HepG2 (cell line): ENCODE data around the gene TXNDC12. TPM values are rescaled to one million over a fixed set of nuclear protein-coding genes. Genes with fewer than 3 reads are reported as not detected.

Experiments used
- ARID4A ChIP-seq: sonication (generic); formaldehyde crosslinking; IDR thresholded peaks from 2 replicates; pipeline ENCODE4 v1.5.0; 2020; ENCODE audit warnings: mild to moderate bottlenecking, missing genetic modification reagents, borderline replicate concordance
- ATF6 ChIP-seq: sonication (generic); formaldehyde crosslinking; conservative IDR thresholded peaks from 2 replicates; pipeline ENCODE4 v1.4.0; 2020; ENCODE audit warnings: missing genetic modification reagents
- BRCA1 ChIP-seq: sonication (generic); formaldehyde crosslinking; IDR thresholded peaks from 2 replicates; pipeline ENCODE4 v1.4.0; 2020; ENCODE audit warnings: missing genetic modification reagents
- GATAD2A ChIP-seq: IDR thresholded peaks from 2 replicates; pipeline ENCODE4 v1.6.1; 2016
- MIXL1 ChIP-seq: IDR thresholded peaks from 2 replicates; pipeline ENCODE4 v1.6.1; 2016
- MTERF4 ChIP-seq: sonication (generic); formaldehyde crosslinking; IDR thresholded peaks from 2 replicates; pipeline ENCODE4 v1.8.0; 2023; ENCODE audit warnings: mild to moderate bottlenecking, missing genetic modification reagents
- NR2F6 ChIP-seq, 2 experiments: IDR thresholded peaks; 2 replicates each; pipeline ENCODE4 v1.6.1; 2016; ENCODE audit warnings: antibody characterized with exemption in 1 of 2, mild to moderate bottlenecking in 1 of 2
- RFX1 ChIP-seq: fragments of 450-650 bp; IDR thresholded peaks from 2 replicates; pipeline ENCODE4 v1.6.1; 2017
- RORA ChIP-seq: sonication (generic); formaldehyde crosslinking; IDR thresholded peaks from 2 replicates; pipeline ENCODE4 v1.5.0; 2020; ENCODE audit warnings: mild to moderate bottlenecking, missing genetic modification reagents, moderate library complexity
- SIX4 ChIP-seq: sonication (generic); formaldehyde crosslinking; IDR thresholded peaks from 2 replicates; pipeline ENCODE4 v1.4.0; 2020; ENCODE audit warnings: missing genetic modification reagents
- SP140L ChIP-seq: sonication (generic); formaldehyde crosslinking; IDR thresholded peaks from 2 replicates; pipeline ENCODE4 v1.4.0; 2020; ENCODE audit warnings: missing genetic modification reagents, borderline replicate concordance
- SYNCRIP ChIP-seq: fragments of 200-400 bp; formaldehyde crosslinking; IDR thresholded peaks from 2 replicates; pipeline ENCODE4 v1.6.1; 2018; ENCODE audit warnings: mild to moderate bottlenecking, low read depth, low read length; ENCODE audit not compliant: insufficient read depth
- ZFX ChIP-seq: sonication (generic); formaldehyde crosslinking; IDR thresholded peaks from 2 replicates; pipeline ENCODE4 v1.4.0; 2020; ENCODE audit warnings: mild to moderate bottlenecking, low read depth, missing genetic modification reagents, moderate library complexity
- ZNF138 ChIP-seq: sonication (generic); formaldehyde crosslinking; IDR thresholded peaks from 2 replicates; pipeline ENCODE4 v1.5.0; 2020; ENCODE audit warnings: mild to moderate bottlenecking, low read depth, missing genetic modification reagents
- ZNF572 ChIP-seq: sonication (generic); formaldehyde crosslinking; IDR thresholded peaks from 2 replicates; pipeline ENCODE4 v1.5.1; 2020; ENCODE audit warnings: mild to moderate bottlenecking, missing genetic modification reagents
- ZNF720 ChIP-seq: sonication (generic); formaldehyde crosslinking; IDR thresholded peaks from 2 replicates; pipeline ENCODE4 v1.4.0; 2020; ENCODE audit warnings: missing genetic modification reagents
- ZSCAN22 ChIP-seq: sonication (generic); formaldehyde crosslinking; IDR thresholded peaks from 2 replicates; pipeline ENCODE4 v1.4.0; 2020; ENCODE audit warnings: mild to moderate bottlenecking, missing genetic modification reagents
- ZSCAN9 ChIP-seq: IDR thresholded peaks from 2 replicates; pipeline ENCODE4 v1.6.1; 2016; ENCODE audit warnings: borderline replicate concordance
- polyA plus RNA-seq, 8 experiments: library from polyadenylated mRNA; depleted of rRNA in 3 of 8; stranded (reverse) in 7 of 8; unstranded in 1 of 8; fragments of >200 nt; fragmentation: Illumina TruSeq in 4 of 8; extraction: Trizol in 4 of 8; gene quantifications; 2 replicates each; pipeline versions ENCODE4 v1.2.1 to v1.2.3, GENCODE V29; 2011 to 2016; ENCODE audit warnings: low read depth in 4 of 8, missing spikeins in 1 of 8, mixed read lengths in 1 of 8; ENCODE audit not compliant: insufficient read depth in 1 of 8
- total RNA-seq, 5 experiments: library from RNA; depleted of rRNA; stranded (reverse); fragments of >200 nt; fragmentation: Illumina TruSeq; extraction: Trizol; gene quantifications; 2 replicates each; pipeline ENCODE4 v1.2.3, GENCODE V29; 2016; ENCODE audit warnings: low read depth in 1 of 5
- TF ChIP-seq, protein P1 (sequence below): sonication (generic); formaldehyde crosslinking; IDR thresholded peaks from 2 replicates; pipeline ENCODE4 v1.5.0; 2020; ENCODE audit warnings: mild to moderate bottlenecking, missing genetic modification reagents, moderate library complexity

TXNDC12 gene
- total and polyA plus RNA-seq, 2 of the 13 experiments (the other 11 are each of a cell fraction or from before 2014, with no cell fraction given): 65.6 to 67.2 TPM

DNA sequence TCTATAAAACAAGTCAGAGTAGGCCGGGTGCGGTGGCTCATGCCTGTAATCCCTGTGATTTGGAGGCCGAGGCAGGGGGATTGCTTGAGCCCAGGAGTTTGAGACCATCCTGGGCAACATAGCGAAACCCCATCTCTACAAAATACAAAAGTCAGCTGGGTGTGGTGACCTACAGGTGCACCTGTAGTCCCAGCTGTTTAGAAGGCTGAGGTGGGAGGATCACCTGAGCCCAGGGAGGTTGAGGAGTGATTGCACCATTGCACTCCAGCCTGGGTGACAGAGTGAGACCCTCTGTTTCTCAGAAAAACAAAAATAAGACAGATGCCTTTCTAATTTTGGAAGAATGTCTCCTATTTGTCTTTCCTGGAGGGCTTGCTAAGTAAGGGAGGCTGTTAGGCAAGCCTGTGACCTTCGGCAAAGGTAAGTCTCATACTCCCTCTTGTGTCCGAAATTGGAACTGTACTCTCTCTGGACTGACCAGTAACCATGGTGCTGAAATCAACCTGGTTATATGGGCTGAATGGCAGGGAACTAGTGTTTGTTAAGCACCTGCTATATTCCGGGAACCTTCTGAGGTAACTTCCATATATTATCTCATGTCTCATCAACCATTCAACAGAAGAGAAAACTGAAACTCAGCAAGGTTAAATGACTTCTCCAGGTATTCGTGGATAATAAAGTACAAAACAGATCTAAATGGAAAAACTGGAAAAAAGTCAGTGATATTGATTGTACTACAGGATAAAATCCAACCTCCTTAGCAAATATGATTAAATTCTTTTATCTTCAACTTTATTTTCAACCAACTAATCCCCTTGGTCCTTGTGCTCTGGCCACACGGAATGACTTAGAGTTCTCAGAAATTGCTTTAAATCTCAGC, 52.7 kb downstream of the TXNDC12 start (continued):
- TF ChIP-seq ATF6 (CRISPR knock-in tag) (no peak), ZNF572 (no peak), ZSCAN22 (no peak), ZFX (CRISPR knock-in tag) (no peak), ARID4A (CRISPR knock-in tag) (no peak), ZNF720 (CRISPR knock-in tag) (no peak), NR2F6 (IDR thresholded peaks at IDR 0.05) (no peak), NR2F6 (CRISPR knock-in tag; IDR thresholded peaks at IDR 0.05) (0 out of 2 replicates have a peak, but pooled peaks have one; percentile 53), BRCA1 (CRISPR knock-in tag) (no peak), ZSCAN9 (CRISPR knock-in tag) (0 out of 2 replicates have a peak, but pooled peaks have one; percentile 37), MIXL1 (CRISPR knock-in tag) (peak; percentile 59; the same call in 1 of the 2 replicates), GATAD2A (peak; percentile 47; the same call in 1 of the 2 replicates), SP140L (CRISPR knock-in tag) (no peak), MTERF4 (CRISPR knock-in tag) (no peak), SYNCRIP (no peak), RORA (CRISPR knock-in tag) (no peak), RFX1 (0 out of 2 replicates have a peak, but pooled peaks have one; percentile 16), SIX4 (CRISPR knock-in tag) (no peak), ZNF138 (CRISPR knock-in tag) (no peak)
- TF ChIP-seq, protein P1, sequence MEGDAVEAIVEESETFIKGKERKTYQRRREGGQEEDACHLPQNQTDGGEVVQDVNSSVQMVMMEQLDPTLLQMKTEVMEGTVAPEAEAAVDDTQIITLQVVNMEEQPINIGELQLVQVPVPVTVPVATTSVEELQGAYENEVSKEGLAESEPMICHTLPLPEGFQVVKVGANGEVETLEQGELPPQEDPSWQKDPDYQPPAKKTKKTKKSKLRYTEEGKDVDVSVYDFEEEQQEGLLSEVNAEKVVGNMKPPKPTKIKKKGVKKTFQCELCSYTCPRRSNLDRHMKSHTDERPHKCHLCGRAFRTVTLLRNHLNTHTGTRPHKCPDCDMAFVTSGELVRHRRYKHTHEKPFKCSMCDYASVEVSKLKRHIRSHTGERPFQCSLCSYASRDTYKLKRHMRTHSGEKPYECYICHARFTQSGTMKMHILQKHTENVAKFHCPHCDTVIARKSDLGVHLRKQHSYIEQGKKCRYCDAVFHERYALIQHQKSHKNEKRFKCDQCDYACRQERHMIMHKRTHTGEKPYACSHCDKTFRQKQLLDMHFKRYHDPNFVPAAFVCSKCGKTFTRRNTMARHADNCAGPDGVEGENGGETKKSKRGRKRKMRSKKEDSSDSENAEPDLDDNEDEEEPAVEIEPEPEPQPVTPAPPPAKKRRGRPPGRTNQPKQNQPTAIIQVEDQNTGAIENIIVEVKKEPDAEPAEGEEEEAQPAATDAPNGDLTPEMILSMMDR (CRISPR knock-in tag): peak; percentile 92
